HG02884 (cell line): ENCODE results near the gene GMDS.
A peak's percentile ranks its signal among the peaks of the same experiment; 100 is the strongest.

Experiments
- ATAC-seq: cut with Tn5 transposase; IDR thresholded peaks from one replicate; pipeline ENCODE4 v1.9.1; 2021; ENCODE audit warnings: mild to moderate bottlenecking, moderate library complexity; ENCODE audit not compliant: unreplicated experiment

The GMDS gene

GRCh38 chr6:2209226-2209809 is 36.1 kb downstream of the GMDS start:
- no peak for ATAC-seq

- no peak for ATAC-seq
These were observed 36.9 kb downstream of the GMDS start for GRCh38 chr6:2208468-2208867.

- no peak for ATAC-seq
These were observed 40.0 kb downstream of the GMDS start for GRCh38 chr6:2205396-2205795.

GRCh38 chr6:2204272-2204671 is 41.1 kb downstream of the GMDS start:
- no peak for ATAC-seq

- no peak for ATAC-seq
These were observed 42.1 kb downstream of the GMDS start for GRCh38 chr6:2203264-2203663.

- ATAC-seq: no peak
These were observed 47.4 kb downstream of the GMDS start for GRCh38 chr6:2197984-2198383.

GRCh38 chr6:2197177-2197671 is 48.2 kb downstream of the GMDS start:
- ATAC-seq: no peak

- no peak for ATAC-seq
These were observed 49.2 kb downstream of the GMDS start for GRCh38 chr6:2196079-2196679.

- ATAC-seq: no peak
These were observed 50.8 kb downstream of the GMDS start for GRCh38 chr6:2194643-2195042.

- no peak for ATAC-seq
These were observed 51.5 kb downstream of the GMDS start for GRCh38 chr6:2193931-2194330.

GRCh38 chr6:2192976-2193375 is 52.4 kb downstream of the GMDS start:
- no peak for ATAC-seq

- no peak for ATAC-seq
These were observed 54.0 kb downstream of the GMDS start for GRCh38 chr6:2191390-2191740.

GRCh38 chr6:2190661-2191389 is 54.6 kb downstream of the GMDS start:
- no peak for ATAC-seq

- ATAC-seq: no peak
These were observed 56.5 kb downstream of the GMDS start for GRCh38 chr6:2188856-2189384.

- no peak for ATAC-seq
These were observed 57.0 kb downstream of the GMDS start for GRCh38 chr6:2188397-2188796.

GRCh38 chr6:2187826-2188225 is 57.6 kb downstream of the GMDS start:
- ATAC-seq: no peak

GRCh38 chr6:2186516-2186915 is 58.9 kb downstream of the GMDS start:
- peak; percentile 93 for ATAC-seq

GRCh38 chr6:2185466-2185865 is 59.9 kb downstream of the GMDS start:
- ATAC-seq: no peak

- ATAC-seq: no peak
These were observed 60.5 kb downstream of the GMDS start for GRCh38 chr6:2184700-2185455.

- no peak for ATAC-seq
These were observed 61.7 kb downstream of the GMDS start for GRCh38 chr6:2183752-2184151.

- no peak for ATAC-seq
These were observed 62.2 kb downstream of the GMDS start for GRCh38 chr6:2183246-2183645.
